Uterus (tissue), 2 donors: ENCODE measurements around the gene C17orf75.
"Not testable (repeated sequence)": the region's sequence is repeated elsewhere in the genome, so short reads cannot be mapped to it uniquely, and the experiment has no call there.

Source experiments
- CTCF ChIP-seq, 4 experiments: fragments of 200-600 bp in 2 of 4; fragments of 450-650 bp in 2 of 4; sonication (generic) in 2 of 4; IDR thresholded peaks; one replicate each; pipeline ENCODE4 v1.5.1; 2016 to 2019; ENCODE audit warnings: antibody characterized with exemption in 4 of 4, mild to moderate bottlenecking in 2 of 4, moderate library complexity in 1 of 4
- POLR2A ChIP-seq, 2 donors: fragments of 450-650 bp; IDR thresholded peaks; one replicate each; pipeline ENCODE4 v1.6.1; 2016; ENCODE audit warnings: antibody characterized with exemption in 2 of 2, mild to moderate bottlenecking in 1 of 2, moderate library complexity in 1 of 2

DNA sequence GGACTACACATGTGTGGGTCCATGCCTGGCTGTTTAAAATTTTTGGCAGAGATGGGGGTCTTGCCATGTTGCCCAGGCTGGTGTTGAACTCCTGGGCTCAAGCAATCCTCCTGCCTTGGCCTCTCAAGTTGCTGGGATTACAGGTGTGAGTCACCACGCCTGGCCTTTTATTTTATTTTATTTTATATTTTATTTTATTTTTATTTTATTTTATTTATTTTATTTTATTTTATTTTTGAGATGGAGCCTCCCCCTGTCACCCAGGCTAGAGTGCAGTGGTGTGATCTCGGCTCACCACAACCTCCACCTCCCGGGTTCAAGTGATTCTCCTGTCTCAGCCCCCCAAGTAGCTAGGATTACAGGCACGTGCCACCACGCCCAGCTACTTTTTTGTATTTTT, 25.3 kb downstream of the C17orf75 start:
- not testable (repeated sequence) for TF ChIP-seq CTCF, POLR2A (IDR thresholded peaks at IDR 0.05)
